DND-41 (cell line): ENCODE data around the gene RNU6-8.

Source experiments
- ATAC-seq: fragments of 200-7000 bp; cut with Tn5 transposase; 3 replicates; pipeline ENCODE4 v1.9.1; 2021; ENCODE audit warnings: low read depth; ENCODE audit not compliant: insufficient read depth
- DNase-seq: peaks from one replicate; pipeline ENCODE4 v3.0.0-alpha.2; 2020
- H2AFZ ChIP-seq: 2 replicates; pipeline ENCODE4 v1.6.0; 2012; ENCODE audit warnings: low read depth, low read length
- H3K27ac ChIP-seq: 2 replicates; pipeline ENCODE4 v1.5.1; 2012; ENCODE audit warnings: low read length, inconsistent platforms
- H3K27me3 ChIP-seq: fragments of 200-600 bp; sonication (generic); 2 replicates; pipeline ENCODE4 v1.6.0; 2012; ENCODE audit warnings: low read length, mild to moderate bottlenecking, inconsistent platforms; ENCODE audit not compliant: insufficient read depth, poor library complexity
- H3K36me3 ChIP-seq: 2 replicates; pipeline ENCODE4 v1.5.1; 2012; ENCODE audit warnings: low read length, inconsistent platforms; ENCODE audit not compliant: insufficient read depth
- H3K4me1 ChIP-seq: 2 replicates; pipeline ENCODE4 v1.5.1; 2012; ENCODE audit warnings: mild to moderate bottlenecking, low read length; ENCODE audit not compliant: insufficient read depth
- H3K4me2 ChIP-seq: 2 replicates; pipeline ENCODE4 v1.6.0; 2012; ENCODE audit warnings: mild to moderate bottlenecking, moderate library complexity, low read length, inconsistent platforms; ENCODE audit not compliant: insufficient read depth
- H3K4me3 ChIP-seq, 2 experiments: fragments of 200-600 bp in 1 of 2; shearing (Covaris generic) in 1 of 2; 2 replicates each; pipeline ENCODE4 v1.5.1; 2012 to 2016; ENCODE audit warnings: inconsistent platforms in 2 of 2, low read length in 2 of 2, mild to moderate bottlenecking in 2 of 2, low read depth in 1 of 2, moderate library complexity in 1 of 2
- H3K79me2 ChIP-seq: 2 replicates; pipeline ENCODE4 v1.6.0; 2012; ENCODE audit warnings: low read length, inconsistent platforms; ENCODE audit not compliant: insufficient read depth
- H3K9ac ChIP-seq: 2 replicates; pipeline ENCODE4 v1.6.0; 2012; ENCODE audit warnings: low read depth, mild to moderate bottlenecking, inconsistent platforms, low read length, moderate library complexity
- H3K9me3 ChIP-seq: 2 replicates; pipeline ENCODE4 v1.5.1; 2012; ENCODE audit warnings: low read length, moderate library complexity, mild to moderate bottlenecking, inconsistent platforms; ENCODE audit not compliant: insufficient read depth, severe bottlenecking
- H4K20me1 ChIP-seq: 2 replicates; pipeline ENCODE4 v1.6.0; 2012; ENCODE audit warnings: low read length; ENCODE audit not compliant: insufficient read depth
- EZH2 ChIP-seq: IDR thresholded peaks from 3 replicates; pipeline ENCODE4 v1.6.1; 2012; ENCODE audit warnings: borderline replicate concordance, low read depth, mild to moderate bottlenecking, moderate library complexity, low read length, inconsistent platforms; ENCODE audit not compliant: severe bottlenecking
- TF ChIP-seq, protein P1 (sequence below): IDR thresholded peaks from 2 replicates; pipeline ENCODE4 v1.5.1; 2012; ENCODE audit warnings: borderline replicate concordance, low read length, moderate library complexity, mild to moderate bottlenecking; ENCODE audit not compliant: poor library complexity, severe bottlenecking; ENCODE audit errors: extremely low read depth

The RNU6-8 gene

DNA sequence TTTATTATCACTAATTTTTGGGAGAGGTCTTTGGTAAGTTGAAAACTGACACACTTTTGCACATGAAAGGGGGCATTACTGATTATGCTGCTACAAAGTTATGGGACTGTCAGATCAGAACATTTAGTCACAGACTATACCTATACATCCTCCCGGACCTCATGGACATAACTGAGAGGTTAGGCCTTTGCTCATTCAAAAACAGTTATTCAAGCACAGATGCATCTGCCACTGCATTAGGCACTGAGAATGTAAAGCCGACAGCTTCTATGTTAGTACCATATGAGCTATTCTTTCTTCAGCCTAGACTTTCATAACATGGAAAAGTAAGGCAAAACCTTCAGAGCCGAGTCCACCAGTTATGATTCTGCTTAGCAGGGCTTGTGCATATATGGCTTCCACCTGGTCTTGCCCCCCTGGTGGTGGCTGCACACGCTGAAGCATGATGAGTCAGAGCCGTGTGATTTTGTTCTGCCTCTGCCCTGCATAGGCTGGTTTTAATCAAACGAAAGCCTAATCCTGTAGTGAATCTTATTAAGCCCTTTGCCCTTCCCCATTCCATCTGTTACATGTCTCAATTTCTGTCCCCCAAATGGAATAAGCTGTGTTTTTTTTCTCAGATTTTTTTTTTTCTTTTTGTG is 21.8 kb upstream of the RNU6-8 start:
- Histone ChIP-seq H3K36me3 (no peaks in the 10 kb centered on the region), H3K4me1 (no peaks in the 10 kb centered on the region), H3K79me2 (no peaks in the 10 kb centered on the region), H3K4me3 (no peak overlapping the region), H3K9me3 (no peaks in the 10 kb centered on the region), H2AFZ (no peak overlapping the region), H3K27ac (no peak overlapping the region), H3K4me2 (no peak overlapping the region), H3K27me3 (no peaks in the 10 kb centered on the region), H4K20me1 (no peaks in the 10 kb centered on the region), H3K9ac (no peak overlapping the region)
- TF ChIP-seq EZH2, result no peak
- TF ChIP-seq, protein P1, sequence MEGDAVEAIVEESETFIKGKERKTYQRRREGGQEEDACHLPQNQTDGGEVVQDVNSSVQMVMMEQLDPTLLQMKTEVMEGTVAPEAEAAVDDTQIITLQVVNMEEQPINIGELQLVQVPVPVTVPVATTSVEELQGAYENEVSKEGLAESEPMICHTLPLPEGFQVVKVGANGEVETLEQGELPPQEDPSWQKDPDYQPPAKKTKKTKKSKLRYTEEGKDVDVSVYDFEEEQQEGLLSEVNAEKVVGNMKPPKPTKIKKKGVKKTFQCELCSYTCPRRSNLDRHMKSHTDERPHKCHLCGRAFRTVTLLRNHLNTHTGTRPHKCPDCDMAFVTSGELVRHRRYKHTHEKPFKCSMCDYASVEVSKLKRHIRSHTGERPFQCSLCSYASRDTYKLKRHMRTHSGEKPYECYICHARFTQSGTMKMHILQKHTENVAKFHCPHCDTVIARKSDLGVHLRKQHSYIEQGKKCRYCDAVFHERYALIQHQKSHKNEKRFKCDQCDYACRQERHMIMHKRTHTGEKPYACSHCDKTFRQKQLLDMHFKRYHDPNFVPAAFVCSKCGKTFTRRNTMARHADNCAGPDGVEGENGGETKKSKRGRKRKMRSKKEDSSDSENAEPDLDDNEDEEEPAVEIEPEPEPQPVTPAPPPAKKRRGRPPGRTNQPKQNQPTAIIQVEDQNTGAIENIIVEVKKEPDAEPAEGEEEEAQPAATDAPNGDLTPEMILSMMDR, result peak; percentile 26
- ATAC-seq, result peak; percentile 78
- DNase-seq, result peak; percentile 18

DNA sequence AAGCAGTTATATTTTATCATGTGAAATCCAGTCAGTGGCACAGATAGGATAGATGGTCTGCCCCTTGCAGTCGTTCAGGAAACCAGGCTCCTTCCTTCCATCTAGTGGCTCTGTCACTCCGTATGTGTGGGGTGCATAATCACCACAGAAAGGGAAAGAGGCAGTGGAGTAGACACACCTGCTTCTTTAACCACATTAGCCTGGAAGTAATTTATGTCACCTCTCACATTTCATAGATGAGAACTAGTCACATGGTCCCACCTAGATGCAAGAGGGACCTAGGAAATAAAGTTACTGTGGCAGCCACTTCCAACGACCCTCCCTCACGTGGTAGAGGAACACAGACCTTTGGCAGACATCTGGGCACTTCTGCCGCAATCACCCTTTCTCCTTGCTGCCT is 14.2 kb upstream of the RNU6-8 start:
- H4K20me1 ChIP-seq, result no peaks in the 10 kb centered on the region
- no peaks in the 10 kb centered on the region for H3K79me2 ChIP-seq
- H3K27ac ChIP-seq, result no peak overlapping the region
- peak; percentile 32 for DNase-seq
- H3K9me3 ChIP-seq, result no peaks in the 10 kb centered on the region
- peak; percentile 90 for ATAC-seq
- peak overlapping the region; percentile 47; the same call in 1 of the 2 replicates for H2AFZ ChIP-seq
- H3K9ac ChIP-seq, result no peak overlapping the region
- H3K36me3 ChIP-seq, result no peaks in the 10 kb centered on the region
- H3K27me3 ChIP-seq, result no peaks in the 10 kb centered on the region
- TF ChIP-seq, protein P1, result no peak
- TF ChIP-seq EZH2, result no peak
- no peak overlapping the region for H3K4me3 ChIP-seq
- no peaks in the 10 kb centered on the region for H3K4me1 ChIP-seq
- no peak overlapping the region; the same call in 1 of the 2 replicates for H3K4me2 ChIP-seq

DNA sequence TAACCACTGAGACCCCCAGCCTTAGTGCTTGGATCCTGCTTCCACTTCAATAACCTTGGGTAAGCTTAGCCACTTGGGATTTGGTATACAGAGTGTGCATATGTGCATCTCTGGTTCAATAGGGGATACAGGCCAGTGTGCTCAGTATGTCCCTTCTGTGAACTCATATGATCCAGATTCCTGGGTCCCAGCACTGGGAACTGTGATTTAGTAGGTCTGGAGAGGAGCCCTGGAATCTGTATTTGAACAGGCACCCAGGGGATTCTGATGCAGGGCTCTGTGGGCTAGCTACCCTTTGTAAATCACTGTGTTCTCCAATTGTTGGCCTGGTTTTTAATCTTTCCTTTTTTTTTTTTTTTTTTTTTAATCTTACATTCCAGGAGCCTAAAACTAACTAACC is 9.8 kb upstream of the RNU6-8 start:
- H3K9me3 ChIP-seq, result no peaks in the 10 kb centered on the region
- no peaks in the 10 kb centered on the region for H3K27me3 ChIP-seq
- H3K4me3 ChIP-seq, result no peak overlapping the region
- H3K9ac ChIP-seq, result no peak overlapping the region
- DNase-seq (no peak), ATAC-seq (no peak)
- no peaks in the 10 kb centered on the region for H4K20me1 ChIP-seq
- no peaks in the 10 kb centered on the region for H3K36me3 ChIP-seq
- no peaks in the 10 kb centered on the region for H3K4me1 ChIP-seq
- H2AFZ ChIP-seq, result no peak overlapping the region
- H3K4me2 ChIP-seq, result no peak overlapping the region
- H3K79me2 ChIP-seq, result no peaks in the 10 kb centered on the region
- TF ChIP-seq EZH2, result no peak
- TF ChIP-seq, protein P1, result no peak
- no peak overlapping the region for H3K27ac ChIP-seq

DNA sequence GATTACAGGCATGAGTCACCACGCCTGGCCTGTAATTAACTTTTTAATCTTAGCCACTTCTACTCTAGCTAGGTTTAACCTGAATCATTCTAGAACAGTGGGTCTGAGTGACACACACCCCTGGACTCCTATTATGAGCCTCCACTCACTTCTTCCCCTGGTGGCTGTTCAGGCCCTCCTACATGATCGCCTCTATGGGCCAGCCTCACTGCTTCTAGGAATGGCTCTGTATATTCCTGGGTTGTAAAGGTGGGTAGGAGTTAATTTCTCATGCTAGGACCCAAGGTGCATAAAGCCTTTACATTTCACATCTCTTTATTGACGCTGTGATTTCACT is 8.0 kb upstream of the RNU6-8 start:
- Histone ChIP-seq H4K20me1 (no peaks in the 10 kb centered on the region), H3K4me3 (no peak overlapping the region), H3K27ac (no peak overlapping the region), H3K9ac (no peak overlapping the region), H3K4me2 (no peak overlapping the region), H3K79me2 (no peaks in the 10 kb centered on the region), H3K4me1 (no peaks in the 10 kb centered on the region), H3K36me3 (no peaks in the 10 kb centered on the region), H2AFZ (no peak overlapping the region), H3K27me3 (no peaks in the 10 kb centered on the region), H3K9me3 (no peaks in the 10 kb centered on the region)
- DNase-seq (no peak), ATAC-seq (no peak)
- TF ChIP-seq, protein P1, result no peak
- no peak for TF ChIP-seq EZH2
